GM18909 (cell line): Measurements from ENCODE around the gene RILP.

ENCODE experiments used
- ATAC-seq: cut with Tn5 transposase; IDR thresholded peaks from one replicate; pipeline ENCODE4 v1.9.1; 2021; ENCODE audit warnings: mild to moderate bottlenecking; ENCODE audit not compliant: unreplicated experiment, poor library complexity

Gene RILP

GRCh38 chr17:1648963-1649843 lies 463 bp downstream of the RILP start:
- peak; percentile 48 for ATAC-seq

- ATAC-seq: peak; percentile 58
Measured at GRCh38 chr17:1648173-1648962, 1.3 kb downstream of the RILP start.

- ATAC-seq: no peak
Measured at GRCh38 chr17:1647802-1648171, 1.9 kb downstream of the RILP start.

GRCh38 chr17:1646199-1646875 lies 3.3 kb downstream of the RILP start:
- no peak for ATAC-seq

- no peak for ATAC-seq
Measured at GRCh38 chr17:1645207-1646171, 4.2 kb downstream of the RILP start, which contains the start of gene SCARF1. Gene SCARF1, minus strand, starts transcription at chr17:1645732. Its CDS starts 35 bp downstream, at chr17:1645697.

- ATAC-seq: no peak
Measured at GRCh38 chr17:1644493-1645206, 5.0 kb downstream of the RILP start.

GRCh38 chr17:1643999-1644492 lies 5.6 kb downstream of the RILP start:
- no peak for ATAC-seq

- ATAC-seq: no peak
Measured at GRCh38 chr17:1643293-1643998, 6.2 kb downstream of the RILP start.

- no peak for ATAC-seq
Measured at GRCh38 chr17:1641065-1641403, 8.6 kb downstream of the RILP start.

GRCh38 chr17:1640329-1641064 lies 9.2 kb downstream of the RILP start:
- ATAC-seq: no peak

- no peak for ATAC-seq
Measured at GRCh38 chr17:1639549-1640180, 10.0 kb downstream of the RILP start.

- ATAC-seq: no peak
Measured at GRCh38 chr17:1638624-1639300, 10.9 kb downstream of the RILP start.

- ATAC-seq: no peak
Measured at GRCh38 chr17:1638171-1638590, 11.5 kb downstream of the RILP start.

- ATAC-seq: no peak
Measured at GRCh38 chr17:1636732-1637285, 12.9 kb downstream of the RILP start.

- no peak for ATAC-seq
Measured at GRCh38 chr17:1635675-1636465, 13.8 kb downstream of the RILP start.
